ENCODE results near the gene PLA2G4E.

PLA2G4E gene

DNA sequence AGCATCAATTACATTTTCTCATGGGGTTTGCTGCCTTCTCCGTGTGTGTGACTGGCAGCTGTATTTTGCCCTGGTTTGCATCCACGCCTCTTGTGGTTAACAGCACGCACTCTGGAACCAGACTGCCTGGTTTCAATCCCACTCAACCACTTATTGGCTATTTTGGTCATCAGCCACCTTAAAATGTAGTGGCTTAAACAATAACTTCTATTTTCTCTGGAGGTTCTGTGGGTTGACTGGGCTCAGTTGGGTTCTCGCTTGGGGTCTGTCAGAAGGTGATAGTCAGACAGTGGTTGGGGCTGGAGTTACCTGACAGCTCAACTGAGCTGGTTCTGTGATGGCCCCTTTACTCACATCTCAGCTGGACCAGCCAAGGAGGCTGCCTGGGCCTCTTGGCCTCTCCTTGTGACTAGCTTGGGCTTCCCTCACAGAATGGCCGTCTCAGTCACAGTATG, 85.2 kb downstream of the PLA2G4E start:
- no peak for TF ChIP-seq GLIS3 (CRISPR knock-in tag; IDR thresholded peaks at IDR 0.05)
- no peak for TF ChIP-seq TOX (CRISPR knock-in tag; IDR thresholded peaks at IDR 0.05; ENCODE audit: borderline replicate concordance)
- no peak for TF ChIP-seq CSDC2 (CRISPR knock-in tag; IDR thresholded peaks at IDR 0.05)
- TF ChIP-seq, protein P1, sequence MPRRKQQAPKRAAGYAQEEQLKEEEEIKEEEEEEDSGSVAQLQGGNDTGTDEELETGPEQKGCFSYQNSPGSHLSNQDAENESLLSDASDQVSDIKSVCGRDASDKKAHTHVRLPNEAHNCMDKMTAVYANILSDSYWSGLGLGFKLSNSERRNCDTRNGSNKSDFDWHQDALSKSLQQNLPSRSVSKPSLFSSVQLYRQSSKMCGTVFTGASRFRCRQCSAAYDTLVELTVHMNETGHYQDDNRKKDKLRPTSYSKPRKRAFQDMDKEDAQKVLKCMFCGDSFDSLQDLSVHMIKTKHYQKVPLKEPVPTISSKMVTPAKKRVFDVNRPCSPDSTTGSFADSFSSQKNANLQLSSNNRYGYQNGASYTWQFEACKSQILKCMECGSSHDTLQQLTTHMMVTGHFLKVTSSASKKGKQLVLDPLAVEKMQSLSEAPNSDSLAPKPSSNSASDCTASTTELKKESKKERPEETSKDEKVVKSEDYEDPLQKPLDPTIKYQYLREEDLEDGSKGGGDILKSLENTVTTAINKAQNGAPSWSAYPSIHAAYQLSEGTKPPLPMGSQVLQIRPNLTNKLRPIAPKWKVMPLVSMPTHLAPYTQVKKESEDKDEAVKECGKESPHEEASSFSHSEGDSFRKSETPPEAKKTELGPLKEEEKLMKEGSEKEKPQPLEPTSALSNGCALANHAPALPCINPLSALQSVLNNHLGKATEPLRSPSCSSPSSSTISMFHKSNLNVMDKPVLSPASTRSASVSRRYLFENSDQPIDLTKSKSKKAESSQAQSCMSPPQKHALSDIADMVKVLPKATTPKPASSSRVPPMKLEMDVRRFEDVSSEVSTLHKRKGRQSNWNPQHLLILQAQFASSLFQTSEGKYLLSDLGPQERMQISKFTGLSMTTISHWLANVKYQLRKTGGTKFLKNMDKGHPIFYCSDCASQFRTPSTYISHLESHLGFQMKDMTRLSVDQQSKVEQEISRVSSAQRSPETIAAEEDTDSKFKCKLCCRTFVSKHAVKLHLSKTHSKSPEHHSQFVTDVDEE (CRISPR knock-in tag; IDR thresholded peaks at IDR 0.05) = no peak
- TF ChIP-seq, protein P2, sequence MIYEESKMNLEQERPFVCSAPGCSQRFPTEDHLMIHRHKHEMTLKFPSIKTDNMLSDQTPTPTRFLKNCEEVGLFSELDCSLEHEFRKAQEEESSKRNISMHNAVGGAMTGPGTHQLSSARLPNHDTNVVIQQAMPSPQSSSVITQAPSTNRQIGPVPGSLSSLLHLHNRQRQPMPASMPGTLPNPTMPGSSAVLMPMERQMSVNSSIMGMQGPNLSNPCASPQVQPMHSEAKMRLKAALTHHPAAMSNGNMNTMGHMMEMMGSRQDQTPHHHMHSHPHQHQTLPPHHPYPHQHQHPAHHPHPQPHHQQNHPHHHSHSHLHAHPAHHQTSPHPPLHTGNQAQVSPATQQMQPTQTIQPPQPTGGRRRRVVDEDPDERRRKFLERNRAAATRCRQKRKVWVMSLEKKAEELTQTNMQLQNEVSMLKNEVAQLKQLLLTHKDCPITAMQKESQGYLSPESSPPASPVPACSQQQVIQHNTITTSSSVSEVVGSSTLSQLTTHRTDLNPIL (CRISPR knock-in tag; IDR thresholded peaks at IDR 0.05; ENCODE audit: low read depth) = no peak
- TF ChIP-seq, protein P3, sequence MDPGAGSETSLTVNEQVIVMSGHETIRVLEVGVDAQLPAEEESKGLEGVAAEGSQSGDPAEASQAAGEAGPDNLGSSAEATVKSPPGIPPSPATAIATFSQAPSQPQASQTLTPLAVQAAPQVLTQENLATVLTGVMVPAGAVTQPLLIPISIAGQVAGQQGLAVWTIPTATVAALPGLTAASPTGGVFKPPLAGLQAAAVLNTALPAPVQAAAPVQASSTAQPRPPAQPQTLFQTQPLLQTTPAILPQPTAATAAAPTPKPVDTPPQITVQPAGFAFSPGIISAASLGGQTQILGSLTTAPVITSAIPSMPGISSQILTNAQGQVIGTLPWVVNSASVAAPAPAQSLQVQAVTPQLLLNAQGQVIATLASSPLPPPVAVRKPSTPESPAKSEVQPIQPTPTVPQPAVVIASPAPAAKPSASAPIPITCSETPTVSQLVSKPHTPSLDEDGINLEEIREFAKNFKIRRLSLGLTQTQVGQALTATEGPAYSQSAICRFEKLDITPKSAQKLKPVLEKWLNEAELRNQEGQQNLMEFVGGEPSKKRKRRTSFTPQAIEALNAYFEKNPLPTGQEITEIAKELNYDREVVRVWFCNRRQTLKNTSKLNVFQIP (CRISPR knock-in tag; IDR thresholded peaks at IDR 0.05; ENCODE audit: borderline replicate concordance, low read depth) = no peak
- no peak for TF ChIP-seq PPARA (CRISPR knock-in tag; IDR thresholded peaks at IDR 0.05; ENCODE audit: borderline replicate concordance)
- TF ChIP-seq ZNF8 (CRISPR knock-in tag; IDR thresholded peaks at IDR 0.05) = no peak
- no peak for TF ChIP-seq ISL1 (CRISPR knock-in tag; IDR thresholded peaks at IDR 0.05)
- no peak for TF ChIP-seq SNAI2 (CRISPR knock-in tag; IDR thresholded peaks at IDR 0.05)
- TF ChIP-seq, protein P4, sequence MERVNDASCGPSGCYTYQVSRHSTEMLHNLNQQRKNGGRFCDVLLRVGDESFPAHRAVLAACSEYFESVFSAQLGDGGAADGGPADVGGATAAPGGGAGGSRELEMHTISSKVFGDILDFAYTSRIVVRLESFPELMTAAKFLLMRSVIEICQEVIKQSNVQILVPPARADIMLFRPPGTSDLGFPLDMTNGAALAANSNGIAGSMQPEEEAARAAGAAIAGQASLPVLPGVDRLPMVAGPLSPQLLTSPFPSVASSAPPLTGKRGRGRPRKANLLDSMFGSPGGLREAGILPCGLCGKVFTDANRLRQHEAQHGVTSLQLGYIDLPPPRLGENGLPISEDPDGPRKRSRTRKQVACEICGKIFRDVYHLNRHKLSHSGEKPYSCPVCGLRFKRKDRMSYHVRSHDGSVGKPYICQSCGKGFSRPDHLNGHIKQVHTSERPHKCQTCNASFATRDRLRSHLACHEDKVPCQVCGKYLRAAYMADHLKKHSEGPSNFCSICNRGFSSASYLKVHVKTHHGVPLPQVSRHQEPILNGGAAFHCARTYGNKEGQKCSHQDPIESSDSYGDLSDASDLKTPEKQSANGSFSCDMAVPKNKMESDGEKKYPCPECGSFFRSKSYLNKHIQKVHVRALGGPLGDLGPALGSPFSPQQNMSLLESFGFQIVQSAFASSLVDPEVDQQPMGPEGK (CRISPR knock-in tag; IDR thresholded peaks at IDR 0.05; ENCODE audit: borderline replicate concordance) = no peak
- no peak for TF ChIP-seq RARB (CRISPR knock-in tag; IDR thresholded peaks at IDR 0.05)
- TF ChIP-seq ZNF70 (CRISPR knock-in tag; IDR thresholded peaks at IDR 0.05) = no peak
- no peak for ATAC-seq

DNA sequence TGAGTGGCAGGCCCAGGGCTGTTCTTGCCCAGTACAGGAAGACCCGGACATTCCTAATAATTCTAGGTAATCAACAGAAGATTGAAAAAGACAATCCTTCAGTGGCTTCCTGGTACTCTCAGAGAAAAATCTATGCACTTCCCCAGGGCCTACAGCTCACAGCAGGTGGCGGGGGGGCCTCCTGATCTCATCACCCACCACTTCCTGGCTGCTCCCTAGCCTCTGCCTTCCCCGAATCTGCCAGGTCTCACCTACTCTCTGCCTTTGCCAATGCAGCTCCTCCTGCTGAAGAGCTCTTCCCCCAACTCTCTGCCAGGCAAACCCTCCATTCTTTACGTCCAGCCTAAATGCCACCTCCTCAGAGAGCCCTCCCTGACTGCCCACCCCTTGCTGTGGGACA, 86.0 kb downstream of the PLA2G4E start:
- TF ChIP-seq, protein P3 (CRISPR knock-in tag; IDR thresholded peaks at IDR 0.05; ENCODE audit: borderline replicate concordance, low read depth) = no peak
- TF ChIP-seq ESRRG (CRISPR knock-in tag; IDR thresholded peaks at IDR 0.05) = no peak
- no peak for TF ChIP-seq SNAI2 (CRISPR knock-in tag; IDR thresholded peaks at IDR 0.05)
- ATAC-seq = peak; percentile 50

DNA sequence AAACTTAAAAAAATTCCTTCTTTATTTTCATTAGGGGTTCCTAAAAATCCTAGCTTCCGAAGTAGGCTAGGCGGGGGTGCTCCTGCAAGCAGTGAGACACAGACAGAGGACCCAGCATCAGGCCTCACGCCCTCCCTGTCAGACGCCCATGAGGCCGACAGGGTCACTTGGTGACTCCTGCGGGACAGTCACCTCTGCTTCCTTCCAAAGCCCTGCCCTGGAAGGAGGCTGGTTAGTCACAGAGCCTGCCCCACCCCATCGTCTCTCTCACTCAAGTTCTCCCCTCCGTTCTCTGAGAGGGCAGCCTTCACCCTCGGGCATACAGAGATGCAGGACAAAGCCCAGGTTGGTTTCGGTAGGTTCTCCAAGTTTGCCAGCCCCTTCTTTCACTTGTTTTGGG, 87.1 kb downstream of the PLA2G4E start:
- ATAC-seq = no peak
- TF ChIP-seq TOX (CRISPR knock-in tag; IDR thresholded peaks at IDR 0.05; ENCODE audit: borderline replicate concordance) (no peak), PPARA (CRISPR knock-in tag; IDR thresholded peaks at IDR 0.05; ENCODE audit: borderline replicate concordance) (no peak), BACH2 (CRISPR knock-in tag; IDR thresholded peaks at IDR 0.05; ENCODE audit: borderline replicate concordance) (no peak), ZC3H10 (CRISPR knock-in tag; IDR thresholded peaks at IDR 0.05) (no peak)
- TF ChIP-seq, protein P1 (CRISPR knock-in tag; IDR thresholded peaks at IDR 0.05) = no peak
